T1000 (cell line): ENCODE measurements around the gene KRTAP4-16.
"Not testable (repeated sequence)": the region's sequence is repeated elsewhere in the genome, so short reads cannot be mapped to it uniquely, and the experiment has no call there.

Source experiments
- DNase-seq: peaks from one replicate; lab custom pipeline; 2025; ENCODE audit warnings: mixed read lengths; lab: John Stamatoyannopoulos, UW

KRTAP4-16 gene

GRCh38 chr17:41119696-41120690 is 18.0 kb upstream of the KRTAP4-16 start:
- not testable (repeated sequence) for DNase-seq

DNA sequence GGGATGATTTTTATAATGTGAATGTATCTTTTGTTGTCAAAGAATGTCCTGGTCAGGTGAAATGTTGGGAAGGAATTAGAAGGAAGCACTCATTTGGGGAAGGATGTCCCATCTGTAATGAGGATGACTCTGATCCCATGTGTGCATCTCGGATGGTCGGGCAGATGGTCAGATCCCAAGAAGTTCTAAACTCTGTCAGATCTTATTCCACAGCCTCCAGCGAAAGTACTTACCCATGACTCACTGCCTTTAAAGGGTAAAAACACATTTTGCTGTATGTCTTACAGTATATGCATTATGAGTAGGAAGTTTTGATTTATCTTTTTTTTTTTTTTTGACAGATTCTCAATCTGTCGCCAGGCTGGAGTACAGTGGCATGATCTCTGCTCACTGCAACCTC is 16.7 kb upstream of the KRTAP4-16 start:
- no peak for DNase-seq

DNA sequence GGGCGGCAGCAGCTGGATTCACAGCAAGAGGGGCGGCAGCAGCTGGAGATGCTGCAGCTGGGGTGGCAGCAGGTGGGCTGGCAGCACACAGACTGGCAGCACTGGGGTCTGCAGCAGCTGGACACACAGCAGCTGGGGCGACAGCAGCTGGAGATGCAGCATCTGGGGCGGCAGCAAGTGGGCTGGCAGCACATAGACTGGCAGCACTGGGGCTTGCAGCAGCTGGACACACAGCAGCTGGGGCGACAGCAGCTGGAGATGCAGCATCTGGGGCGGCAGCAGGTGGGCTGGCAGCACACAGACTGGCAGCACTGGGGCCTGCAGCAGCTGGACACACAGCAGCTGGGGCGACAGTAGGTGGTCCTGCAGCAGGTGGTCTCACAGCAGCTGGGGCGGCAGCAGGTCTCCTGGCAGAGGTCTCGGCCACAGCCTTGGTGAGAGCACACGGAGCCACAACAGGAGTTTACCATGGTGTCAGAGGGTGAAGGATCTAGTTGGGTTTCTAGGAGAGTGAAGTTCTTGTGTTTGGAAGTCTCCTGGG is 15.9 kb upstream of the KRTAP4-16 start, which contains the start of gene KRTAP4-11:
KRTAP4-11 (minus strand) TSS at position 528 of the 541 bp plus-strand sequence; CDS start at position 470, 58 bp downstream.
- not testable (repeated sequence) for DNase-seq

GRCh38 chr17:41116297-41116696 is 14.3 kb upstream of the KRTAP4-16 start:
- DNase-seq, result no peak

DNA sequence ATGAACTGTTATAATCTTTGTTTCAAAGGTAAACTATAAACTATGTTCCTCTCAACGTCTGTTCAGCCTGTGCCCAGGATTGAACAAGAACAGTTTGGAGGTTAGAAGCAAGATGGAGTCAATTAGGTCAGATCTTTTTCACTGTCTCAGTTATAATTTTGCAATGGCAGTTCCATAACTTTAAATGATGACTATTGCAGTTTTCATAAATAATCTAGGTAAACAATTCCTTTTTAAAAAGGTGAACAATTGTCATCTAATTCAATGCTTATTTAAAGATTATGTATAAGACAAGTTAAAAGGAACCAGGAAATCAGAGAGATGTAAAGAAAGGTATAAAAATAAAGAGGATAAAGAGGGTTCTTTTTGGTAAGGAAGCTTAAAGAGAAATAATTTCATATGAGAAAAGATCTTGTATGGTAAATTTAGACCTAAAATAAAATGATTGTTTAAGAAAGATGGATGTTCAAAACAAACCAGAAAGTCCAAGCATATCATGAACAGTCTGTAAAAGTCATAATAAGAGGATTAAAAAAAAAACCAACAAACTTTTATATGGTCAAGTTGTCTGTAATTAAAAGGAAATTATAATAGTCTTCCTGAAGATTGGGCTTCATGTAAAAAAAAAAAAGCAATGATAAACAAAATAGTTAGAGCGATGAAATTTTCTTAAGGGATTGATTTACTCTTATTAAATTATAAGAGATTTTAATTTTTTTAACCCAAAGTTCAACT is 9.3 kb upstream of the KRTAP4-16 start:
- DNase-seq, result no peak

DNA sequence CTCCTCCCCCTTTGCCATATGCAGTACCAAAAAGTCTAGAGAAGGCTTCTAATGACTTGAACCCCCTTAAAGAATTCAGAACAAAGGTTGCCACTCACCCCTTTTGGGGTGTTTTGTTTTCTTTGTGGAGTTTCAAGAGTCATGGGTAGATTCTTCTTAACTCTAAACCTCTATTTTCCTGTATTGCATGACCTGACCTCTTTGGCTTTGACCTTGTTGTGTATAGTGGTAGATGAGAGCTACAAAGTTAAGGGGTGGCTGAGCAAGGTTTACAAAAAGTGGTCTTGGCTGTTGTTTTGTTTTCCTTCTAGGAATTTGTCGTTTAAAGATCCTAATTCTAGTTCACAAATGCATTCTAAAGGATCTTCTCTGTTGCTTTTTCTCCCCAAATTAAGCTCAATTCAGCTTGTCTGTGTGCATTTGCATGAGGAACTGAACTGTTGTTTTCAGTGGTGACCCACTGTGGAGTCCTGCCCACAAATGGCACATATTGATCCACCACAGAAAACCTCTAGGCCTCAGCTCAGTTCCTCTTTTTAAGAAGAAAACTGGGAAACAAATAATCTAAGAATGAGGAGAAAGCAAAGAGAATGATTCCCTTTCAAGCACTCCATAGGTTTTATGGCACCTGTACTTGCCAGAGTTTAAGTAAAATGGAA is 6.8 kb upstream of the KRTAP4-16 start:
- DNase-seq, result not testable (repeated sequence)

DNA sequence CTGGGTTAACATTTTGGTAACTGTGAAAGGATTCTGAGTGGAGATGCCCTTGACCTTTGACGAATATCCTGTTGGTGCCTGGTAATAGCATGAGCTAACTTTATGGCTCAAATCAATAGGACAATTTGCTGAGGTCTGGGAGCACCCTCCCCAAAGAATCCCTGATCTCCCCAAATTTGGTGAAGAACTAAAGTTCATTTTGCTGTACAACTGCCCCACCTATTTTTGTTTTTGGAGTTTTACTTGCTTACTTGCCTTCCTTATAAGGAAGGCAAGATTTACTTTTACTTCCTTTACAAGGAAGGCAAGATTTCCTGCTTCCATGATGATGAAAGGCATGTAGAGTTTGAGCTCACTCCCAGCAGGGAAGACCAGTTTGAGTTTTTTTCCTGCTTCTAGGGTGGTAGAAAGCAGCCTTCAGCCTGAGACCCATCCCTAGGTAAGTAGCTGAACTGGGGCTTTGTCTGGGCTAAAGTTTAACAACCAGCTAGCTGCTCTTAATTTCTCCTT is 6.0 kb upstream of the KRTAP4-16 start:
- DNase-seq, result no peak

DNA sequence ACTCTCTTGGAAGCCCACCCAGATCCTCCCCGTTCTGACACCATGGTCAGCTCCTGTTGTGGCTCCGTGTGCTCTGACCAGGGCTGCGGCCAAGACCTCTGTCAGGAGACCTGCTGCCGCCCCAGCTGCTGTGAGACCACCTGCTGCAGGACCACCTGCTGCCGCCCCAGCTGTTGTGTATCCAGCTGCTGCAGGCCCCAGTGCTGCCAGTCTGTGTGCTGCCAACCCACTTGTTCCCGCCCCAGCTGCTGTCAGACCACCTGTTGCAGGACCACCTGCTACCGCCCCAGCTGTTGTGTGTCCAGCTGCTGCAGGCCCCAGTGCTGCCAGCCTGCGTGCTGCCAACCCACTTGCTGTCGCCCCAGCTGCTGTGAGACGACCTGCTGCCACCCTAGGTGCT is 3.3 kb upstream of the KRTAP4-16 start, which contains the start of gene KRTAP4-9:
KRTAP4-9 (plus strand) TSS at position 43 of the 400 bp plus-strand sequence; CDS start at position 43, 0 bp downstream.
- DNase-seq, result not testable (repeated sequence)

- not testable (repeated sequence) for DNase-seq
Observed at GRCh38 chr17:41104386-41105038, 2.5 kb upstream of the KRTAP4-16 start.

DNA sequence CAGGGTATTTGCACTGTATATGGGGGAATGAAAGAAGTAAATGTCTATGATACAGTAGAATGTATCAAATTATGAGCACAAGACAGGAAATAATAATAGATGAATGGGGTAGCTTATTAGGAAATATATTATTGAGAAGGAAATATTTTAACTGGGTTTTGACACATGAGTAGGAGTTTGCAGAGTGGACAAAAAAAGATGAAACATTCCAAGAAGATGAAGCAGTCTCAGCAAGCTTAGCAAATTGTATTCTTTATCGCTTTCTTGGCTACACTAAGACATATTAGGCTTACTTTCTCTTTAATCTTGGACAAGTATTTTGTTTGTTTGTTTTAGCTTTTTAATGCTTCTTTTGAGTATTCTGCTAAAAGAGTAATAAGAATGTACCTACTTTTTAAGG is 1.9 kb upstream of the KRTAP4-16 start:
- DNase-seq, result no peak

GRCh38 chr17:41099682-41100480 is 2.1 kb downstream of the KRTAP4-16 start:
- DNase-seq, result peak; percentile 44

DNA sequence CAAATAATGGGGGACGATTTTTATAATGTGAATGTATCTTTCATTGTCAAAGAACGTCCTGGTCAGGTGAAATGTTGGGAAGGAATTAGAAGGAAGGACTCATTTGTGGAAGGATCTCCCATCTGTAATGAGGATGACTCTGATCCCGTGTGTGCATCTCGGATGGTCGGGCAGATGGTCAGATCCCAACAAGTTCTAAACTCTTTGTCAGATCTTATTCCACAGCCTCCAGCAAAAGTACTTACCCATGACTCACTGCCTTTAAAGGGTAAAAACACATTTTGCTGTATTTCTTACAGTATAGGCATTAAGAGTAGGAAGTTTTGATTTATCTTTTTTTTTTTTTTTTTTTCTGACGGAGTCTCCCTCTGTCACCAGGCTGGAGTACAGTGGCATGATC is 3.5 kb downstream of the KRTAP4-16 start:
- peak; percentile 30 for DNase-seq

DNA sequence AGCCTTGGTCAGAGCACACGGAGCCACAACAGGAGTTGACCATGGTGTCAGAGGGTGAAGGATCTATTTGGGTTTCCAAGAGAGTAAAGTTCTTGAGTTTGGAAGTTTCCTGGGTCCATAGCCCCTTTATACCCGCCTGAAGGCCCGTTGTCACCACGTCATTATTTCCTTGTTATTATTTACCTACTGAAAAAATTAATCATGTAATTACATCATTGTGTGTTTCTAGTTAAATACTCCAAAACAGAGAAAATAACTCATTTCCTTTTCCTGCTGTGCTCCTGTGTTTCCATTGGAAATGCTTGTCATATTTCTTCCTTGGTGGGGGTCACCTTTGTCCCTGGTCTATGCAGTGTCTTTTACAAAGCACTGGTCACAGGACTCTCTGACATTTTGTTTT is 4.0 kb downstream of the KRTAP4-16 start, which contains the start of gene KRTAP4-8:
KRTAP4-8 (minus strand) TSS at position 101 of the 400 bp plus-strand sequence; CDS start at position 43, 58 bp downstream.
- DNase-seq, result no peak

DNA sequence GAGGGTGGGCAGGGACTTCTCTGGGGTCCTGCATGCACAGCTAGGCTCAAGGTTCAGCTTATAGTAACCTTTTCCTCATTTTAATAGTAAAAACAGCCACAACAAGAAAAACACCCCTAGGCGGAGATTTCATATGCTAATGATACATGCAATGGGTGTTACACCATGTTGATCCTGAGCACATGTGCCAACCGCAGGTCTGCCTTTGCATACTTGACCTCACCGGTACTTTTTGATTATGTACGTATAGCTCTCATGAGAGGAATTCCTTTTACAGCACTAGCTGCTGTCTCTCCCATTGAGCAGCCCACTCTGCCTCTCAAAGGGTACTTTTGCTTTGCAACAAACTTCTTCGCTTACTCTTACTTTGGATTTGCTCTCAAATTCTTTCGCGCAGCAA is 6.0 kb downstream of the KRTAP4-16 start:
- DNase-seq, result no peak

GRCh38 chr17:41088760-41089352 is 13.2 kb downstream of the KRTAP4-16 start:
- DNase-seq, result not testable (repeated sequence)

GRCh38 chr17:41084100-41084856 is 17.7 kb downstream of the KRTAP4-16 start, which contains the start of gene KRTAP4-7:
TSS of gene KRTAP4-7 (plus strand) at chr17:41084150. CDS start at chr17:41084207, 57 bp downstream.
- not testable (repeated sequence) for DNase-seq

- not testable (repeated sequence) for DNase-seq
Observed at GRCh38 chr17:41083427-41083826, 18.6 kb downstream of the KRTAP4-16 start.

- no peak for DNase-seq
Observed at GRCh38 chr17:41082626-41083025, 19.4 kb downstream of the KRTAP4-16 start.

- DNase-seq, result no peak
Observed at GRCh38 chr17:41076788-41077187, 25.2 kb downstream of the KRTAP4-16 start.
